AG04450 (cell line): ENCODE data around the gene GSG1. TPM values are rescaled to one million over a fixed set of nuclear protein-coding genes. Genes with fewer than 3 reads are reported as not detected.
"Not testable (repeated sequence)": the region's sequence is repeated elsewhere in the genome, so short reads cannot be mapped to it uniquely, and the experiment has no call there.

Source experiments
- CTCF ChIA-PET: fragments of 300-600, 350-600 bp; formaldehyde crosslinking; extraction: SDS; loops from one replicate; lab custom pipeline; 2022; ENCODE audit warnings: antibody characterized with exemption, inconsistent platforms; lab: Charles Lee
- POLR2A ChIA-PET: fragments of 350-600 bp; formaldehyde crosslinking; extraction: SDS; loops from one replicate; lab custom pipeline; 2021; ENCODE audit warnings: antibody characterized with exemption, inconsistent platforms; lab: Yijun Ruan, JAX
- DNase-seq: peaks from one replicate; pipeline ENCODE4 v3.0.0-alpha.2; 2011; ENCODE audit warnings: low read depth, low spot score
- H3K27ac ChIP-seq: one replicate; pipeline ENCODE4 v1.5.1; 2012; ENCODE audit warnings: low read depth, low read length, control low read depth
- H3K27me3 ChIP-seq: one replicate; pipeline ENCODE4 v1.6.0; 2012; ENCODE audit warnings: low read length; ENCODE audit not compliant: control insufficient read depth, insufficient read depth
- H3K4me3 ChIP-seq: 2 replicates; pipeline ENCODE4 v1.5.1; 2011; ENCODE audit warnings: mild to moderate bottlenecking, low read depth, low read length, control low read depth
- H3K9me3 ChIP-seq: 2 replicates; pipeline ENCODE4 v1.5.1; 2012; ENCODE audit warnings: low read length; ENCODE audit not compliant: control insufficient read depth, insufficient read depth
- polyA plus RNA-seq: library from polyadenylated mRNA; depleted of rRNA; stranded (reverse); fragments of >200 nt; gene quantifications from 2 replicates; pipeline ENCODE4 v1.2.3, GENCODE V29; 2011
- TF ChIP-seq, protein P1 (sequence below): IDR thresholded peaks from 2 replicates; pipeline ENCODE4 v1.5.1; 2011; ENCODE audit warnings: low read depth, low read length, control low read depth, inconsistent platforms

The GSG1 gene
- polyA plus RNA-seq, 1 experiment, result 1.6 TPM

DNA sequence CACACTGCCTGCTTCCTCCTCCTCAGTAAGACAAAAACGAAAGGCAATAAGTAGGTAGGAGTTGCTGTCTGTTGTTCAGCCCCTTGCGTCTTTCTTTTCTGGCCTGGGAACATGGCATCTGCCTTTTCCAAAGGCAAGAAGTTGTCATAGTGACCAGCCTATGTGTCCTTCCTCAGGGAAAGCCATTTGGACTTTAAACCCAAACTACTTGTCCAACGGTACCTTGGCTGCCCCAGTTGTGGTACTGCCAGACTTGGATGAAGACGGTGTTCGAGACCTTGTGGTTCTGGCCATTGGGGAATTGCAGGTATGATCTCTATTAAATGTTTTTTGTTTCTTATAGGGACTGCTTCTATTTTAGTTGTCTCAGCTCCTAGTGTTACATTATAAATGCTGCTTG, 40.8 kb downstream of the GSG1 start:
- TF ChIP-seq, protein P1, sequence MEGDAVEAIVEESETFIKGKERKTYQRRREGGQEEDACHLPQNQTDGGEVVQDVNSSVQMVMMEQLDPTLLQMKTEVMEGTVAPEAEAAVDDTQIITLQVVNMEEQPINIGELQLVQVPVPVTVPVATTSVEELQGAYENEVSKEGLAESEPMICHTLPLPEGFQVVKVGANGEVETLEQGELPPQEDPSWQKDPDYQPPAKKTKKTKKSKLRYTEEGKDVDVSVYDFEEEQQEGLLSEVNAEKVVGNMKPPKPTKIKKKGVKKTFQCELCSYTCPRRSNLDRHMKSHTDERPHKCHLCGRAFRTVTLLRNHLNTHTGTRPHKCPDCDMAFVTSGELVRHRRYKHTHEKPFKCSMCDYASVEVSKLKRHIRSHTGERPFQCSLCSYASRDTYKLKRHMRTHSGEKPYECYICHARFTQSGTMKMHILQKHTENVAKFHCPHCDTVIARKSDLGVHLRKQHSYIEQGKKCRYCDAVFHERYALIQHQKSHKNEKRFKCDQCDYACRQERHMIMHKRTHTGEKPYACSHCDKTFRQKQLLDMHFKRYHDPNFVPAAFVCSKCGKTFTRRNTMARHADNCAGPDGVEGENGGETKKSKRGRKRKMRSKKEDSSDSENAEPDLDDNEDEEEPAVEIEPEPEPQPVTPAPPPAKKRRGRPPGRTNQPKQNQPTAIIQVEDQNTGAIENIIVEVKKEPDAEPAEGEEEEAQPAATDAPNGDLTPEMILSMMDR, result no peak
- Histone ChIP-seq H3K9me3 (no peaks in the 10 kb centered on the region), H3K4me3 (no peak overlapping the region), H3K27me3 (no peaks in the 10 kb centered on the region), H3K27ac (no peak overlapping the region)
- ChIA-PET POLR2A (no interaction called here), CTCF (no interaction called here)
- no peak for DNase-seq

DNA sequence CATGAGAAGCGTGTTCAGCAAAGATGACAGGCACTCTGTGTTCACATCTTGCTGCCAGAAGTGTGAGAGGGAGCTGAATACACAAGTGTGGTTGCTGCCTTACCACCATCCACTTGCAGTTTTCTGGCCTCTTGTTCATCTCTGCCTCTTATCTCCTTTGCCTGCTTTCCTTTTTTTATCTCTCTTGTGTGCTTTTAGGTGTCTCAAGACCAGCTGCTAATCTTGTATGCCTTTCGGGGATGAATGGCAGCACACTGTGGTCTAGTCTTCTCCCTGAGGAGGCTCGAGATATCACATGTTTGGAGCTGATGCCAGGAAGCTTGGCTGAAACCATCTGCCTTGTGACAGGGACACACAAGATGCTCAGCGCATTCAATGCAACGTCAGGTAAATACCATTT, 42.1 kb downstream of the GSG1 start:
- POLR2A ChIA-PET, result no interaction called here
- Histone ChIP-seq H3K27me3 (no peaks in the 10 kb centered on the region), H3K4me3 (no peak overlapping the region), H3K9me3 (no peaks in the 10 kb centered on the region), H3K27ac (no peak overlapping the region)
- DNase-seq, result no peak
- CTCF ChIA-PET, result no interaction called here
- TF ChIP-seq, protein P1, result no peak

DNA sequence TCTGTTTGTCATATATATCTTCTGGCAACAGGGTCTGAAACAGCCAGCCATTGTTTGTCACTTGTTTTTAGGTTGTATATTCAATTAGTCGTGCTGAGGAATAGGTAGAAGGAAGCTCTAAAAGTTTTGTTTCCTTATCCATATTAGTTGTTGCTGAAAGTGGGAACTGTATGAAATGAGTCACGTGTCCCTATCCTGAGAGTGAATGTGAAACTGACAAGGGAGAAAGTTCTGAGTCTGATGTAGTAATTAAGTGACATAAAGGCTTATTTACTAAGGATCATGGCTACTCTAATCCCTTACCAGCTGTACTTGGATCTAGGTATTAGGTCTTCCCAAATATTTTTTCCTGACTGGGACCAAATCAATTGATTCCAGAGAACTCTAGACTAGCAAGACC, 42.9 kb downstream of the GSG1 start:
- Histone ChIP-seq H3K27me3 (no peaks in the 10 kb centered on the region), H3K27ac (no peak overlapping the region), H3K9me3 (no peaks in the 10 kb centered on the region), H3K4me3 (no peak overlapping the region)
- ChIA-PET POLR2A (no interaction called here), CTCF (no interaction called here)
- DNase-seq, result no peak
- TF ChIP-seq, protein P1, result no peak

DNA sequence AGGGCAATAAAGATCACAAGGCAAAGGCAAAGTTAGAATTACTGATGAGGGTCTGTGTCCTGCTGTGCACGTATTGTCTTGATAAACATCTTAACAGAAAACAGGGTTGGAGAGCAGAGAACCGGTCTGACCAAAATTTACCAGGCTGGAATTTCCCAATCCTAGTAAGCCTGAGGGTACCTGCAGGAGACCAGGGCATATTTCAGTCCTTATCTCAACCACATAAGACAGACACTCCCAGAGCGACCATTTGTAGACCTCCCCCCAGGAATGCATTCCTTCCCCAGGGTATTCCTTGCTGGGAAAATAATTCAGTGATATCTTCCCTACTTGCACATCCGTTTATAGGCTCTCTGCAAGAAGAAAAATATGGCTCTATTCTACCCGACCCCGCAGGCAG, 49.9 kb downstream of the GSG1 start:
- H3K9me3 ChIP-seq, H3K27ac ChIP-seq, DNase-seq, POLR2A ChIA-PET, H3K4me3 ChIP-seq, H3K27me3 ChIP-seq: not testable (repeated sequence)
- CTCF ChIA-PET, result interaction anchor here (4.1 kb wide), 1 partner anchor 159 kb away, joined by 15 read pairs; no protein-coding TSS in a partner anchor

DNA sequence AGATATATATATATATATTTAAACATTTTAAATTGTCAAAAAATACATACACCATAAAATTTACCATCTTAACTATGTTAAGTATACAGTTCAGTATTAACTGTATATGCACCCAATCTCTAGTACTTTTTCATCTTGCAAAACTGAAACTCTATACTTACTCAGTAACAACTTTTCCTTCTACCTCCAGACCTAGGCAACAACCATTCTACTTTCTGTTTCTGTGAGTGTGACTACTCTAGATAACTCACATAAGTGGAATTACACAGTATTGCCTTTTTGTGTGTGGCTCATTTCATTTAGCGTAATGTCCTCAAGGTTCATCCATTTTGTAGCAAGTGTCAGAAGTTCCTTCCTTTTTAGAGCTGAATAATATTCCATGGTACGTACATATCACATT, 51.0 kb downstream of the GSG1 start:
- POLR2A ChIA-PET, result no interaction called here
- TF ChIP-seq, protein P1, result no peak
- H3K4me3 ChIP-seq, result no peak overlapping the region
- no peak for DNase-seq
- H3K9me3 ChIP-seq, result peaks cover 5% of the 10 kb centered on the region; the same call in 1 of the 2 replicates
- CTCF ChIA-PET, result interaction anchor here (1.0 to 4.1 kb wide), 2 partner anchors 160 to 182 kb away, joined by 3 to 15 read pairs; no protein-coding TSS in a partner anchor
- H3K27me3 ChIP-seq, result no peaks in the 10 kb centered on the region
- no peak overlapping the region for H3K27ac ChIP-seq
